H7 (cell line): ENCODE results near the gene AMIGO2. TPM values are rescaled to one million over a fixed set of nuclear protein-coding genes. Genes with fewer than 3 reads are reported as not detected.

Experiments
- DNase-seq: peaks from one replicate; pipeline ENCODE4 v3.0.0; 2012
- H3K27me3 ChIP-seq: 2 replicates; pipeline ENCODE4 v1.6.0; 2011; ENCODE audit warnings: mild to moderate bottlenecking, low read length; ENCODE audit not compliant: control insufficient read depth, insufficient read depth
- H3K36me3 ChIP-seq: replicated peaks from 2 replicates; pipeline ENCODE4 v1.5.1; 2011; ENCODE audit warnings: low read length; ENCODE audit not compliant: control insufficient read depth, insufficient read depth
- H3K4me3 ChIP-seq: 2 replicates; pipeline ENCODE4 v1.5.1; 2011; ENCODE audit warnings: low read depth, mild to moderate bottlenecking, control low read depth, low read length, moderate library complexity; ENCODE audit not compliant: insufficient read depth
- total RNA-seq: library from RNA; depleted of rRNA; stranded (reverse); fragments of >200 nt; shearing (Covaris generic); gene quantifications from 2 replicates; pipeline ENCODE4 v1.2.3, GENCODE V29; 2014

AMIGO2 gene
- total RNA-seq, 1 experiment from 2014 or later: 15.3 TPM

DNA sequence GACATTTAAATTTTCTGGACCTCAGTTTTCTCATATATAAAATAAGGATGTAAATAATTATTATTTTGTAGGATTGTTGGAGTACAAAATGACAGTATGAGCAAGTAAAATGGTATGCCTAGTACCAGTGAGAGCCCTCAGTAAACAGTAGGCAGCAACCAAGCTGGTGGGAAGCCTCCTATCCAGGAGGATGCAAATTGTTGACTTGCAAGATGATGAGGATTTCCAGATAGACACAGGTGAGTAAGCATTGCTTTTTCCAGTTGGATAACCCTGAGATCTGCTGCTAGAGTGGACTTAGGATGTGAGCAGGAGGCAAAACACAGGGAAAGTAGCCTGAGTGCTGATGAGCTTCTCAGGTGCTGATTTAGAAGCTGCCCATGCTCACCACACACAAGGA lies 28.2 kb upstream of the AMIGO2 start:
- no peak for DNase-seq
- Histone ChIP-seq H3K4me3 (no peak overlapping the region), H3K36me3 (no peaks in the 10 kb centered on the region), H3K27me3 (no peaks in the 10 kb centered on the region)

DNA sequence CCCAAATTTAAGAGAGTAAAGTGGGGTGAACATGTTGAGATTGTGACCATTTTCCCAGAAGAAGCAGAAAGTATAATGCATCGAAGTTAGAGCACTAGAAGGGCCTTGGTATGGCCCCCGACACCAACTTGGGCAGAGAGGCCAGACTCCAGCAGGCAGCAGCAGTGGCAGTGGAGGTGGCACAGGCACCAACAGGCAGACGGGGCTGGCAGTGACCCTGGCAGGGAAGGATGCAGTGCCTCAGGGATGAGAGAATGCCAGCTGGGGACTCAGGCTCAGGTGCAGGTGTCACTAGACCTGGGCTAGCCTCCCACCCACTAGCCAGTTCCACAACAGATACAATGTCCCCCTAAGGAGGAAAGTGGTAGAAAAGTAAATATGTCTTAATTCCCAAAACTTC lies 27.7 kb upstream of the AMIGO2 start:
- H3K36me3 ChIP-seq: no peaks in the 10 kb centered on the region
- H3K4me3 ChIP-seq: no peak overlapping the region
- no peaks in the 10 kb centered on the region for H3K27me3 ChIP-seq
- DNase-seq: no peak

DNA sequence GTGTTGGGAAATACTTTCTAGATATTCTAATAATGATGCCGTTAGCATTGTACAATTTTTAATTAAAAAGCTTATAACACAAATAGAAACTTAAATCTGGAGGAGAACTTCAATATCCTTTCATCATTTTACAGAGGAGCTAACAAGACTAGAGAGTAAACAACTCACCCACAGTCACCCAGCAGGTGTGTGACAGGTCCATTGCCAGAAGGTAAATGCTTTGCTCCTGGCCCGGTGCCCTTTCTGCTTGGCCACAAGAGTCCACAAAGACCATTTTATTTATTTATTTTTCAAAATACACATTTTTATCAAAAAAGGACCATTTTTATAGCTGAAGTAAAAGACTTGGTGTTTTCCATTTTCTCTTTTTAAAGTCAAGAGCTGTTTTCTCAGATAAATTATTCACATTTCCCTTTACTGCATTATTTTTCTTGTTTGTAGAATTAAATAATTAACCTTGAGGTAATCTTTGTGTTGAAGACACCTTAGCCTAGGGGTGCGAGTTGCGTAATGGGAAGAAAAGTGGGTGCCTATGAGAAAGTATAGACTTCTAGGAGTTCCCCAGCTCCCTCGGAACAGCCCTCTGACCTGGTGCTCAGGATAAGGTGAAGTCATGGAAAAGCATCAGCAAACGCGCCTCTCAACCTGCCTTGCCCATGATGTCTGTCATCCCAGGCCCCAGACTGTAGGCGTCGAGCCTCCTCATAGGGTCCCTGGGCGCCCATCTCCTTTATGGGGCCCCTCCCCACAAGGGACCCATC lies 26.3 kb upstream of the AMIGO2 start:
- no peak for DNase-seq
- Histone ChIP-seq H3K36me3 (no peaks in the 10 kb centered on the region), H3K27me3 (no peaks in the 10 kb centered on the region), H3K4me3 (no peak overlapping the region)

DNA sequence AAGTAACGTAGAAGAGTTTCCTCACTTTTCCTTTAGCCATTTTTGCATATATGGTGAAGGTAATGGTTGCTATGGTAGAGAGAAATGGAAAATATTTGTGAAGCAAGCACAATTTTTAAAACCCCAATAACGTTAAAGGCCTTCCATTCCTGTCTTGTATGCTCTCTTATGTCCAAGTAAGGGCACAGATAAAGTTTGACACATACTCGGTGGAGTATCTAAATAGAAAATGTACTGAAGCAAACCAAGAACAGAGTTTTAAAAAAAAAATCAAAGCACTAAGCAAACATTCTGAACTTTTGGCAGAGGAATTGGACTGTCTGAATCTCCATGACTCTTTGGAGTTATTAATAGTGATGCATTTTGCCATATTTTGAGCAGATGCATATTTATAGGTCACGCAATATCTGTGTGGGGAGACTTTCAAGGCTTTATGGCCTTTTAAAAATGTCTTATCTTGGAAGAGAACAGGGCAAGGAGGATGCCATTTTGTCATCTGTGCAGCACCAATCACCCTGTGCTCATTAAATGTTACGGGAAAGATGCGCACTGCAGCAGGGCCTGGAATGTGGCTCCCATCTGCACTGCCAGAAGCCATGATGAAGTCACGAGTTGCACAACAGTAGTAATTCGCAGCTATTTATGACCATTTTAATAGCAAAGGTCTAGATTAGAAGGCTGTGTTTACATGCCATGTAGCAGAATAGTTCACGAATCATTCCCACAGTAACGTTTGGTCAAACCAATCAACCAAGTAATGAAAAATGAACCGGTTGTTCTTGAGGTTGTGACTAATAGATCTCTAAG lies 23.3 kb upstream of the AMIGO2 start:
- no peaks in the 10 kb centered on the region for H3K36me3 ChIP-seq
- no peak overlapping the region for H3K4me3 ChIP-seq
- H3K27me3 ChIP-seq: no peaks in the 10 kb centered on the region
- DNase-seq: no peak

DNA sequence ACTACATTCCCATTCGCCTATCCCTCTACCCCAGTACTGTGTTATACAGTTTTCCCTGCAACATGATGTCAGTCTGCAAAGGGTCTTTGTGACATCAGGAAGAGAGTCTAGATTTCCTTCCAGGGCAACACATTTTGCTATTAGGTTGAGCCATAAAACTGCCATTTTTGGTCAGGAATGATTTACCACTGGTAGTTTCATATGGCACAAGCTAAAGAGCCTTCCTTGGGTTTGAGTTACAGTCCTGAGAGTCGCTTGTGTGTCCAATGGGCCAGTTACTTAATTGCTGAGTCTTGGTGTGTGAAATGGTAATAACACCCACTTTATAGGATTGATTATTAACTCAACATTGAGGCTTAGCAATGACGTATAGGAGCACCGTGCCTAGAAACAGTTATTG lies 22.6 kb upstream of the AMIGO2 start:
- DNase-seq: no peak
- no peaks in the 10 kb centered on the region for H3K27me3 ChIP-seq
- no peak overlapping the region for H3K4me3 ChIP-seq
- H3K36me3 ChIP-seq: no peaks in the 10 kb centered on the region

DNA sequence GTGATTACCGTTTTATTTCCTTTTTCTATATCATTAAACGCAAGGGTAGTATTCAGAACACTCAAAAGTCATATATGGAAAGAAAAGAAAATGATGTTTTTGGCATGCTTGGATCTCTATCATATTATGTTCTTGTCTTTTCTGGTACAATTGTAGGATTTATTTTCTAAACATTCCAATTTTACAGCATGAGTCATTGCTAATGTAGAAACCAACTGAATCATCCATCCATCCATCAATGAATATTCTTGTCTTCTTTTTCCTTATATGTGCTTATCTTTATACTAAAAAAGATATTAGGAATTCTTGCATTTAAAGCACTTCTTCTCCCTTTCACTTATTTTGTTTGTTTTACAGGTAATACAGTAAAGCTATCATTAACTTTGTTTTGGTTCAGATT lies 20.4 kb upstream of the AMIGO2 start:
- DNase-seq: no peak
- H3K27me3 ChIP-seq: no peaks in the 10 kb centered on the region

DNA sequence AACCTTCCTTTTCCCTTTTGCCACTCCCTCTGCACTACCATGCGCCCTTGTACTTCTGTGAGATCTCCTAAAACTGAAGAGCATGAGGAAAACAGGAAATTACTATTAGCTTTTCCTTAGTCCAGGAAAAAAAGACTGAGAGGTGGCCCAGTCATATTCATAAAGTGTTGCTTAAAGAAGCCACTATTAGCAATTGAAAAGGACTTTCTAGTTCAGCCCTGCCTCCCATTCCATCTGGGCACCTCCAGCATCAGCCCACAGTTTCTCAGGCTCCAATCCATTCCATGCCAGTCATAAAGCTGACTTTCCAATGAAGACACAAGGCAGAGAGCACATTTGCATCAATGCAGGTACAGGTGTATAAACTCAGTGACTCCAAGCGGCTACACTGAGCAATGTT lies 19.9 kb upstream of the AMIGO2 start:
- Histone ChIP-seq H3K36me3 (no peaks in the 10 kb centered on the region), H3K27me3 (no peaks in the 10 kb centered on the region), H3K4me3 (no peak overlapping the region)
- no peak for DNase-seq

More for the DNA sequence above, 20.4 kb upstream of the AMIGO2 start:
- Histone ChIP-seq H3K36me3 (no peaks in the 10 kb centered on the region), H3K4me3 (no peak overlapping the region)

DNA sequence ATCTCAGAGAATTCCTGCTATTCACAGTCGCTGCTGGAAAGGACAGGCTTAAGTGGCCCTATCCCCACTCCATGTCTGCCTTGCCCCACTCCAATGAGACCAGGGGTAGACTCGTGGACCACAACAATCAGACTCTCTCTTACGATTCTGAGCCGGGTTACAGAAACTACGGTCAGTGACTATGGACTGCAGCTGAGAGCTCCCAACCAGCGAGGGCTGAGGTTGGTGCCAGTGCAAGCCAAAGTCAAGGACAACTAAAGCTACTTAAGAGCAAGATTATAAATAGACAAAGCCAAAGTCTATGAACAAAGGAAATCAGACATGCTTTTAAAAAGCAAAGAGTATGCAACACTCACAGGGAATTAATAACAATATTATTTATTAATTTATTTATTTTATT lies 18.3 kb upstream of the AMIGO2 start:
- no peaks in the 10 kb centered on the region for H3K27me3 ChIP-seq
- H3K36me3 ChIP-seq: no peaks in the 10 kb centered on the region
- no peak for DNase-seq
- H3K4me3 ChIP-seq: no peak overlapping the region

DNA sequence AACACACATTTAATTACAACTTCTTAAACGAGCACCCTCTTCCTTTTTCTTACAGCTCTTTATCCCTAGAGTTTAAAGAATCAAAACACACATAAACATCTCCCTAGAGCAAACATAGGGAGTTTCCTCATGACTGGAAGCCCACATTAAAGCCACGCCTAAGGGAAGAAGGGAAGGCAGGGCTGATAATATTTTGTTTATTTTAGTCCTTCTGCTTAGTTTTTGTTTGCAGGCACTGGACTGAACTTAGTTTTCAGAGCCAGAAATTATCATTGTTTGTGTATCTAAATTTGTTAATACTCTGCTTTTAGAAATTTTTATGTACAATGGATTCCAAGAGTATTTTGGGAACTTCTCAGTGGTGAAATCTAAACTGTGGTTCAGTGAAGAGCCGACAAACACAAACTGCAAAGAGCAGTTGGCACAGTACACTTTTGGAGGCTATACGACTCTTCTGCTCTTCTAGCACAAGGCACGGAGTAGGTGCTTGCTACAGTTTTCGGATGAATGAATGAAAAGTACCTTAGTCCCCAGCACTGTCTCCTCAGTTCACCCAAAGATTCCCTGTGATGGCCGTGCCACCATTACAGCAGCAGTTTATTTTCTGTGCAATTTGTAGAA lies 17.6 kb upstream of the AMIGO2 start:
- no peaks in the 10 kb centered on the region for H3K27me3 ChIP-seq
- DNase-seq: no peak
- H3K4me3 ChIP-seq: no peak overlapping the region
- H3K36me3 ChIP-seq: no peaks in the 10 kb centered on the region

DNA sequence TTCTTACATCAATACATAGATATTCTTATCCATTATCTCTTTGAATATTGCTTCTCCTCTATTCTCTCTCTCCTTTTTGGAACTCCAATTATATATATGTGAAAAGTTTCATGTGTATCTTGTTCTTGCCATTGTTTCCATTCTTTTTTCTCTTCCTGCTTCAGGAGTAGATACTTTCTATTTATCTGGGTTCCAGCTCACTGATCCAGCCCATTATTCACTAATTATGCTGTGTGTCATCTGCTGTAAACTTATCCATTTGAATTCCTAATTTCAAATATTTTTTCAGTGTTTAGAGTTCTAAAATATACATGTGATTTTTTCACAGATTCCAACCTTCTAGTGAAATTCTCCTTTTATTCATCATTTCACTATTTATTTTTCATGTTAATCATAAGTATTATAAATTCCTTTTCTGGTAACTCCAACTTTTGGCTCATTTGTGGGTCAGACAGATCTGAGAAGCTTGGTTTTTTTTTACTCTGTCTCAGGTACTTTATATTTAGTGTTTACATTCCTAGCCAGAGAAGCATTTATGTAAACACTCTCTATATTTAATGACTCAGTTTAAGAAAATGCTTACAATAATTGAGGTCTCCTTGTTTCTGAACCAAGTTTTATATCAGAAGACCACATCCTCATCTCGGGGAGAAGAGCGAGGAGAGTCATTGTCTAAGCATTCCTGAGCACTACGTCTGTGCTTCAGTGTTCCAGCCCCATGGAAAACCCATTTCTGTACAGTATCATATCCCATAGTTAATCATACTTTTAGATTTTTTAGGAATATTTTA lies 15.9 kb upstream of the AMIGO2 start:
- no peak for DNase-seq
- H3K27me3 ChIP-seq: no peaks in the 10 kb centered on the region
- no peaks in the 10 kb centered on the region for H3K36me3 ChIP-seq
- no peak overlapping the region for H3K4me3 ChIP-seq

DNA sequence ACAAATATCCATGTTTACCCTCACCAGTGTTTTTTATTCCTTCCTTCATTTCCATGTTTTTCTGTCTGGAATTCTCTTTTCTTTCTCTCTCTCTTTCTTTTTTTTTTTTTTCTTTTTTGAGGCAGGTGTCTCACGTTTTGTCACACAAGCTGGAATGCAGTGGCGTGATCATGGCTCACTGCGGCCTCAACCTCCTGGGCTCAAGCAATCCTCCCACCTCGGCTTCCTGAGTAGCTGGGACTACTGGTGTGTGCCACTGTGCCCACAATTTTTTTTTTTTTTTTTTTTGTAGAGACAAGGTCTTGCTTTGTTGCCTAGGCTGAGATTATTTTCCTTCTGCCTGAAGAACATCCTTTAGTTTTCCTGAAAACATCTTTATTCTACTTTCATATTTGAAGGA lies 15.0 kb upstream of the AMIGO2 start:
- no peak overlapping the region for H3K4me3 ChIP-seq
- H3K36me3 ChIP-seq: no peaks in the 10 kb centered on the region
- DNase-seq: no peak
- H3K27me3 ChIP-seq: no peaks in the 10 kb centered on the region

DNA sequence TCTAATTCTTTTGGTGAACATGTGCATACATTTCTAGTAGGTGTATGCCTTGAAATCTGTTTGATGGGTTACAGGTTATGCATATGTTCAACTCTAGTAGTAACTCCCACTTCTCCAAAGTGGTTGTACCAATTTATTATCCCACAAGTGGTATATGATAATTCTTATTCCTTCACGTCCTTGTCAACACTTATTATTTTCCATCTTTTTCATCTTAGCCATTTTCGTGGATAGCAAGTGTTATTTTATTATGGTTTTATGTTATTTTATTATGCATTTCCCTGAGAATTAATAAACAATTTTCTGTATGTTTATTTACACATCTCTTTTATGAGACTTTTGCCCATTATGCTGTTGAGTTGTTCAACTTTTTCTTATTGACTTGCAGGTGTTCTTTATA lies 11.2 kb upstream of the AMIGO2 start:
- DNase-seq: no peak
- no peak overlapping the region for H3K4me3 ChIP-seq
- H3K36me3 ChIP-seq: no peaks in the 10 kb centered on the region
- no peaks in the 10 kb centered on the region for H3K27me3 ChIP-seq

DNA sequence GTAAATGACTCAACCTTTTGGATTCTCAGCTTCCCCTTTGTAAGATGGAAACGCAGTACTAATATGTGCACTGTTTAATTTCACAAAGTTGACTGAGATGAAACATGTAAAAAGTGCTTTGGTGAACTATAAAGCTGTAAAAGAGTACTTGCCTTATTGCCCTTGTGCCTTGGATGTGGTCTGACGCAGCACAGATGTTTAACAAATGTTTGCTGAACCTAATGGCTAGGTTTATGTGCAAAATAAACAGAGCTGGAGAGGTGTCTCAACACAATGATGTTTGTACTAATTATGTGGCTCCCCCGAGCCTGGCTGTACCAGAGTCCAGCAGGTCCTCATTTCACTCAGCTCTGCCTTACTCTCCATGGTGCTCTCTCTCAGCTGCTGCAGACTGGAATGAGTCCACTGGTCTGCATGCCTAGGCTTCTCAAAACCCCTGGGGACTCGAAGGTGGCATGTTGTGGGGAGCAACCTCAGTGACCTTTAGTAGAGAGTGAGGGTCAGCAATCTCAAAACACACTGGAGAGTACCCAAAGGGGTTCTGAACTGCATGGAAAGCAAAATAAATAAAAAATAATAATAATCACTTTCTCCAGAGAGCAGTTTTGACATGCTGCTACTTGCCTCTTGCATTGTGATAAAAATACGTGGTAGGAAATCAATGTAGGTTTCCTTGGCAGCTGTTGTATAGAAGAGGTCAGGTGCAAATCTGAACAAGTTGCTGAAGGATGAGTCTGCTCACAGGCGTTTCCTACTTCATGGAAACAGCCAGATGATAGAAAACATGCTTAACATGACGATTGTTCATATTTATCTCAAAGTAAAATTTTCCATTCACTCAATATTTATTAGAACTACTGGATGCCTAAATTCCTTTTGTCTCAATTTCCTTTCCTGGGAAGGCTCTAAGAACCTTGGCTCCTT lies 8.5 kb upstream of the AMIGO2 start:
- Histone ChIP-seq H3K36me3 (no peaks in the 10 kb centered on the region), H3K27me3 (no peaks in the 10 kb centered on the region), H3K4me3 (no peak overlapping the region)
- no peak for DNase-seq
